HepG2 (cell line): Measurements from ENCODE around the gene CEBPA. TPM values are rescaled to one million over a fixed set of nuclear protein-coding genes. Genes with fewer than 3 reads are reported as not detected.
A peak's percentile ranks its signal among the peaks of the same experiment; 100 is the strongest.

Source experiments
- ATM ChIP-seq: fragments of 450-650 bp; IDR thresholded peaks from 2 replicates; pipeline ENCODE4 v1.7.1; 2017; ENCODE audit warnings: mild to moderate bottlenecking, borderline replicate concordance
- DPF2 ChIP-seq: sonication (generic); formaldehyde crosslinking; IDR thresholded peaks from 2 replicates; pipeline ENCODE4 v1.4.0; 2020; ENCODE audit warnings: mild to moderate bottlenecking, low read depth, missing genetic modification reagents, borderline replicate concordance
- GATAD2A ChIP-seq: IDR thresholded peaks from 2 replicates; pipeline ENCODE4 v1.6.1; 2016
- HHEX ChIP-seq: IDR thresholded peaks from 2 replicates; pipeline ENCODE4 v1.6.1; 2016; ENCODE audit warnings: control low read depth
- HNRNPL ChIP-seq: fragments of 200-400 bp; formaldehyde crosslinking; IDR thresholded peaks from 2 replicates; pipeline ENCODE4 v1.6.1; 2017; ENCODE audit warnings: mild to moderate bottlenecking, low read depth, low read length
- MAX ChIP-seq: IDR thresholded peaks from 2 replicates; pipeline ENCODE4 v1.6.1; 2012; ENCODE audit warnings: inconsistent platforms
- NFAT5 ChIP-seq: sonication (generic); formaldehyde crosslinking; IDR thresholded peaks from 2 replicates; pipeline ENCODE4 v1.4.0; 2020; ENCODE audit warnings: missing genetic modification reagents
- PRPF4 ChIP-seq: fragments of 200-400 bp; formaldehyde crosslinking; IDR thresholded peaks from 2 replicates; pipeline ENCODE4 v1.6.1; 2016; ENCODE audit warnings: low read length, low read depth; ENCODE audit not compliant: poor library complexity, severe bottlenecking
- TFDP1 ChIP-seq: IDR thresholded peaks from 2 replicates; pipeline ENCODE4 v1.6.1; 2016; ENCODE audit warnings: missing compliant biosample characterization, missing genetic modification reagents, borderline replicate concordance
- U2AF1 ChIP-seq: fragments of 200-400 bp; formaldehyde crosslinking; optimal IDR thresholded peaks from 2 replicates; pipeline ENCODE3; 2017; ENCODE audit warnings: mild to moderate bottlenecking, low read depth, low read length
- ZBTB44 ChIP-seq: sonication (generic); formaldehyde crosslinking; IDR thresholded peaks from 2 replicates; pipeline ENCODE4 v1.4.0; 2020; ENCODE audit warnings: missing genetic modification reagents
- ZEB1 ChIP-seq: IDR thresholded peaks from 2 replicates; pipeline ENCODE4 v1.6.1; 2012; ENCODE audit warnings: mild to moderate bottlenecking, low read depth, inconsistent platforms; ENCODE audit not compliant: insufficient replicate concordance
- ZNF354B ChIP-seq: sonication (generic); formaldehyde crosslinking; IDR thresholded peaks from 2 replicates; pipeline ENCODE4 v1.8.0; 2022; ENCODE audit warnings: mild to moderate bottlenecking, missing genetic modification reagents
- ZNF704 ChIP-seq: sonication (generic); formaldehyde crosslinking; IDR thresholded peaks from 2 replicates; pipeline ENCODE4 v1.8.1; 2023; ENCODE audit warnings: mild to moderate bottlenecking, inconsistent platforms, moderate library complexity, missing genetic modification reagents, borderline replicate concordance
- ZNF839 ChIP-seq: sonication (generic); formaldehyde crosslinking; IDR thresholded peaks from 2 replicates; pipeline ENCODE4 v1.4.0; 2020; ENCODE audit warnings: missing genetic modification reagents, mild to moderate bottlenecking, borderline replicate concordance
- ZSCAN29 ChIP-seq: sonication (generic); formaldehyde crosslinking; conservative IDR thresholded peaks from 2 replicates; pipeline ENCODE4 v1.4.0; 2020; ENCODE audit warnings: mild to moderate bottlenecking, missing genetic modification reagents
- ZUFSP ChIP-seq: sonication (generic); formaldehyde crosslinking; IDR thresholded peaks from 2 replicates; pipeline ENCODE4 v1.9.0; 2021; ENCODE audit warnings: missing genetic modification reagents, mild to moderate bottlenecking, borderline replicate concordance
- polyA plus RNA-seq, 8 experiments: library from polyadenylated mRNA; depleted of rRNA in 3 of 8; stranded (reverse) in 7 of 8; unstranded in 1 of 8; fragments of >200 nt; fragmentation: Illumina TruSeq in 4 of 8; extraction: Trizol in 4 of 8; gene quantifications; 2 replicates each; pipeline versions ENCODE4 v1.2.1 to v1.2.3, GENCODE V29; 2011 to 2016; ENCODE audit warnings: low read depth in 4 of 8, missing spikeins in 1 of 8, mixed read lengths in 1 of 8; ENCODE audit not compliant: insufficient read depth in 1 of 8
- total RNA-seq, 5 experiments: library from RNA; depleted of rRNA; stranded (reverse); fragments of >200 nt; fragmentation: Illumina TruSeq; extraction: Trizol; gene quantifications; 2 replicates each; pipeline ENCODE4 v1.2.3, GENCODE V29; 2016; ENCODE audit warnings: low read depth in 1 of 5

The CEBPA gene
- total and polyA plus RNA-seq, 2 of the 13 experiments (the other 11 are each of a cell fraction or from before 2014, with no cell fraction given): 24.8 to 103 TPM

- TF ChIP-seq NFAT5 (CRISPR knock-in tag): no peak
- TF ChIP-seq HHEX (CRISPR knock-in tag): no peak
- TF ChIP-seq PRPF4: no peak
- no peak for TF ChIP-seq U2AF1
- peak; percentile 46; the same call in 1 of the 2 replicates for TF ChIP-seq MAX
- TF ChIP-seq ZUFSP: no peak
- TF ChIP-seq ZNF354B (CRISPR knock-in tag): no peak
- TF ChIP-seq ATM: no peak
- TF ChIP-seq ZSCAN29: no peak
- no peak for TF ChIP-seq DPF2 (CRISPR knock-in tag)
- TF ChIP-seq TFDP1: peak; percentile 23; the same call in 1 of the 2 replicates
- TF ChIP-seq ZBTB44: no peak
- TF ChIP-seq ZEB1: no peak
- 0 out of 2 replicates have a peak, but pooled peaks have one; percentile 60 for TF ChIP-seq HNRNPL
- peak; percentile 31; the same call in 1 of the 2 replicates for TF ChIP-seq ZNF839 (CRISPR knock-in tag)
- TF ChIP-seq GATAD2A (CRISPR knock-in tag): 0 out of 2 replicates have a peak, but pooled peaks have one; percentile 11
- TF ChIP-seq ZNF704 (CRISPR knock-in tag): no peak
Observed at GRCh38 chr19:33298146-33298911, 4.0 kb downstream of the CEBPA start (continued).
